DMS53 (cell line): ENCODE results near the gene ARL2BP.

Experiments
- DNase-seq: peaks from one replicate; lab custom pipeline; 2025; lab: John Stamatoyannopoulos, UW

The ARL2BP gene

DNA sequence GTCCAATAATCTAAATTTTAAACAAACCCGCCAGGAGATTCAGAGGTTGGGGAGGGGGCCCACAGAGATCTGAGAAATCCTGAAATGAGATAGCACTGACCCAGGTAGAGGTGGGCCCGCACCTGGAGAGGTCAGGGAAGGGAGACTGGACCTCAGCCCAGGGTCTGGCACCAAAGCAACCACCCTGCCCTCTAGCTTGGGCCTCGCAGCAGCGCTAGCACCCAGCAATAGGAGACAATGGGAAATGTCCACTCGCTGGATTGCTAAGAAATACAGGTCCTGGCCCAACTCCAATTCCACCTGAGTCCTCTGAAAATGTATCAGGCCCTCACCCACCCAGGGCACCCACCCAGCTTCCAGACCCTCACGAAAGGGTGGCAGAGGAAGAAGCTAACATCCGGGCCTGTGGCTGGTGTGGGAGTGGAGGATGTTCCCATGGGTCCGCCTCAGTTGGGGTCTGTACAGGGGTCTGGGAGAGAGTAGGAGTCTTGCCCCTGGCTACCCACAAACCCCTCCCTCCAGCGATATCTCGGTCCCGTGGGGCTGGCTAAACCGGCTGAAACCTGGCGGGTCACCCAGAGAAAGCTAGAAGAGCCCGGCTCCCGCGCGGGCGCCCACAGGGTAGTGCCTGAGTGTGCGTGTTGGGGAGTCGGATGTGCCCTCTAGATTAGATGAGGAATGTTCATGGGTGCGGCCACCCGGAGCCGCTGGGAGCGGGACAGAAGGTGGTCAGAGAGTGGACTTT is 38.3 kb downstream of the ARL2BP start:
- DNase-seq = no peak

- DNase-seq = no peak
Observed at GRCh38 chr16:57283959-57284208, 38.8 kb downstream of the ARL2BP start.

GRCh38 chr16:57284209-57284951 is 39.3 kb downstream of the ARL2BP start, which contains the start of gene PLLP:
PLLP (minus strand) TSS chr16:57284672; CDS start chr16:57284540, 132 bp downstream.
- DNase-seq = peak; percentile 90

GRCh38 chr16:57284952-57285363 is 39.9 kb downstream of the ARL2BP start:
- DNase-seq = no peak

GRCh38 chr16:57285379-57285778 is 40.3 kb downstream of the ARL2BP start:
- DNase-seq = no peak

DNA sequence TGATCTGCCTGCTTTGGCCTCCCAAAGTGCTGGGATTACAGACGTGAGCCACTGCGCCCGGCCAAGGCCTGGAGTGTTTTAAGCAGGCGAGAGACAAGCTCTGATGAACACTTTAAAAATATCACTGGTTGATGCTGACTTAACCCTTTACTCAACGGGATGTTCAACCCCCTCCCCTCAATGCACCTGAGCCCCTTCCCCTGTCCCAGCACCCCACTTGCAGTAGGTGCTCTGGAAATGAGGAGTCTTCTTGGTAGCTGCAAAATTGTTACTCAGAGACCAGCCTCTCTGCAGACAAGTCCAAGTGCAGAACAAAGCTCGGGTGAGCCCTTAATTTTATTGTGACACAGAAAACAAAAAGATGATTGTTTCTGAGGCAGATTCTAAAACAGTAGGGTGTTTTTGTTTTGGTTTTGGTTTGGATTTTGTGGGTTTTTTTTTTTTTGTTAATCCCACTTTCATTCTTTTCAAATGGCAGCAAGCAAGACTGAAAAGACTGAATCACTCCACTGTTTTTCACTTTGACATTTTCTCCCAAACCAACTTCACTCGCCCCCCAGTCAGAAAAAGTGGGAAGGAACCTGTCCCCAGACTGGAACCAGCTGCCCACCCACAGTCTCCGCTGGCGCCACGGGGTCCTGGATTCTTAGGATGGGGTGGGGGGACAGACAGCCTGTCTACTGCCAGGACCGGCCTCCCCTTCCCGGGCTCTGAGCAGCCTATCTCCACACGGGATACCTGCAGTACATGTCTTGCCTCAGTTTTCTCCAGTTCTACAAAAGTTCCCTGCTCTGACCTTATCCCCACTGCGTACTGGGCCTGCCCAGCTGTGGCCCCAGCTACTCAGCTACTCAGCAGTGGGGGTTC is 44.6 kb downstream of the ARL2BP start:
- DNase-seq = no peak

GRCh38 chr16:57297856-57298255 is 52.8 kb downstream of the ARL2BP start:
- DNase-seq = no peak

DNA sequence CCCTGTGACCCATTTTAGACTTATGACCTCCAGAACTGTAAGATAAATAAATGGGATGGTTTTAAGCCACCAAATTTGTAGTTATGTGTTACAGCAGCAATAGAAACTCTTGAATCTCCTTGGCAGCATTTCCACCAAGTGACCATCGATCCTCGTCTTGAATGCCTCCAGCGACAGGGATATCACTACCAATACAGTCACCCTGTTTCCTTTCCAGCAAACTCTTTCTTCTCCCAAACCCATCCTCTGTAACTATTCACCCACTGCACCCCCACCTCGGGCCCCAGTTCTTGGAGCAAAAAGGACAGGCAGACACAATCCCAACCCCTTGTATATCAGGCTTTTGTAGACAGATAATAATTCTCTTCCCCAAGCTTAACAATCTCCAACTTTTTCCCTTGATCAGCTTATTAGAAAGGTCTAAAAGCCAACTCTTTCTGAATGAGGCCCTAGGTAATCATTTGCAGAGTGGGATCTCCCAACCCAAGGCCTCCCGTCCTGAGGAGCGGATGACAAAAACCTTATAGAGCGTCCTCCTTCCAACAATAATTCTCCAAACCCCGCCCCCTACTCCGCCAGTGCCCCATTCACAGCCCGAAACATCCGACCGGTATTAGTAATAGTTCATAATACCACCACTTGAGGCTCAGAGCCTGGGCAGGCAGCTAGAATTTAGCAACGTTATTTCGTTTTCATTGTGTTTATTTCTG is 54.1 kb downstream of the ARL2BP start:
- peak; percentile 93 for DNase-seq

DNA sequence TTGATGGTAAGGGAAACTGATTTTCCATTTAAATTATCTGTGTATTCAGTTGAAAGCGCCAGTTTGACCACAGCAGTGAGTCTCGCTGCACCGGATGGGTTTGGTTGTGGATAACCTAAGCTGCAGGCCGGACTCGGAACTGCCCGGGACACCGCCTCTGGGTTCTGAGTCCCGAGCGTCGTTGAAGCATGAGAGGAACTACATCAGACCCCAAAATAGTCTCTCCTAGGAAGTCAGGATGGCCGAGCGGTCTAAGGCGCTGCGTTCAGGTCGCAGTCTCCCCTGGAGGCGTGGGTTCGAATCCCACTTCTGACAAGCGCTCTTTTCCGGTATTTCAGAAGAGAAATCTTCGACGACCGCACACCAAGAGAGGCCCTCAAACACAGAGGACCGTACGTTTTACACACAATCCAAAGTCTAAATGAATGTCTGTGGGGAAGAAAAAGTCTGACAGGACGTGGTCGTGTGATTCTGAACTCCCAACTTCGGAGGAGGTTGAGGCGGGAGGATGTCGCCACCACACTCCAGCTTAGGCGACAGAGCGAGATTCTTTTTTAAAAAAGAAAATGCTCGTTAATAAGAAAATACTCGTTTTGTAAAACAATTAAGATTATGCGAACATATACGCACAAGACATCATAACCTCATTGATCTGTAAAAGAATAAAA is 54.8 kb downstream of the ARL2BP start:
- DNase-seq = peak; percentile 99

DNA sequence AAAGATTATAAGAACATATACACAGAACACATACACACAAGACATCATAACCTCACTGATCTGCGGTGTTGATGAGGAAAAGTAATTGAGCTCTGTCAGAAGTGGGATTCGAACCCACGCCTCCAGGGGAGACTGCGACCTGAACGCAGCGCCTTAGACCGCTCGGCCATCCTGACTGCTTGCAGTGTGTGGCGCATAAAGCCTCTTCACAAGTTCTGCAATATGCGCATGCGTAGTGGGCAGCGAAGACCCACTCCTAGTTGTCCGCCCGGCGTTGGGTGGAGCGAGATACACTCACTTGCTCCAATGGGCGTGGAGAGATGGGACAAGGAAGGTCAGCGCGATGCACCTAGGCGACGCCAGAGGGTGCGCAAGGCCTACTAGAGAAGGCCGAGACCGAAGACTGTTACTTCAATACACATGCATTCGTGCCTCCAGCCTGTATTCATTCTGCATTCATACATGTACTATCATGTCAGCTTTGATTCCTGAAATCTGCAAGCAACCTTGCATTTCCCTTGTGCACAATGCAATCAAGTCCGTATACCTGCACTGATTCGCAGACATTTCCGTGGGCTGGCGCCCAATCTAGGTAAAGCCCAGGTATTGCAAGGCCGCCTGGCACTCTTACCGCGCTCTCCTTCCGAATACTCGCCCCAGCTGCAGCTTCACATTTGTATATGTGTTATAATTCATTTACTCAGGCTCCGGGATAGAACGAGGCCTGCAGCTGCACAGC is 55.5 kb downstream of the ARL2BP start:
- DNase-seq = peak; percentile 100

GRCh38 chr16:57301126-57301817 is 56.2 kb downstream of the ARL2BP start:
- DNase-seq = peak; percentile 79
